ENCODE measurements around the gene PRORP.
"Not testable (repeated sequence)": the region's sequence is repeated elsewhere in the genome, so short reads cannot be mapped to it uniquely, and the experiment has no call there.

Gene PRORP

DNA sequence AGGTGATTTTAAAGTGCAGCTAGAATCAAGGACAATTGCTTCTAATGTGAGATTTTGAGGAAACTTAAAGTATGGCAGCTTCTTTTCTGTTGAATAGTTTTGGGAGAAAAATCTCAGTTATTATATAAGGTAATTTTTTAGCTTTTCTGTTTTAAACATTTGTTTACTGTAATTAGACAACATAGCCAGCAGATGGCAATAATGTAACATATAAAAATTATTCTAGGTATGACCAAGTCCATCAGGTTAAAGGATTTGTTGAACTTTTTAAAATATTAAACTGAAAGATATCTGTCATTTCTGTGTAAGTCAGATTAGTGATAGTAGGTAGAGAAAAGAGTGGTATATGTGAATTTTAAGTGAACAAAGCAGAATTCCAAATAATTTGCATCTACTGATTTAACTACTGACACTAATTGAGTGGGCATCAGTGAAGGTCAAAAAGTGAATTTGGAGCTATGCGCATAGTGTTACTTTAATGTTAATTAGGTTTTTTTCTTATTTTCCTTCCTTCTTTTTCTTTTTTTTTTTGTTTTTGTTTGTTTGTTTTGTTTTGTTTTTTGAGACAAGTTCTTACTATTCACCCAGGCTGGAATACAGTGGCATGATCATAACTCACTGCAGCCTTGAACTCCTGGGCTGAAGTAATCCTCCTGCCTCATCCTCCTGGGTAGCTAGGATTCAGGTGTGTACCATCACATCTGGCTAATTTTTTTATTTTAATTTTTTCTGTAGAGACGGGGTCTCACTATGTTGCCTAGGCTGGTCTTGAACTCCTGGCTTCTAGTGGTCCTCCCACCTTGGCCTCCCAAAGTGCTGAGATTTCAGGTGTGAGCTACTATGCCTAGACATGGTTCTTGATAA lies 18.6 kb downstream of the PRORP start:
- no peak for DNase-seq

DNA sequence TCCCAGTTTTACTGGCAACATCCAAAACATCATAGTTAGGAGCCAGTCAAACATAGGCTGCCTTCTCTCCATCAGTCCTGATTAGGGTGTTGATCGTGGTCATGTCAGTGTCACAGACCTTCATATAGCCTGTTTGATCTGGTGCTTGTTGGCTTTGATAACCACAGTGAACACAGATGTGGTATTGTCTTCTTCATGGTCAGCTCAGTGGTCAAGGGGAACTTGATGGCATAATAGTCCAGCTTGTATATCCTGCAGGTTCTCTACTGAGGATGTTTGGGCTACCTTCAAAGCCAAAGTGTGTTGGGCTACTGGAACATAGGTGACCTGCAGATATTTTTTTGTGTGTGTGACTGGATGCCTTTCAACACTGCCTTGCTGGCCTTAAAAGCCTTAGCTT lies 21.7 kb downstream of the PRORP start:
- DNase-seq, result no peak

- DNase-seq, result no peak
These were observed 24.4 kb downstream of the PRORP start for GRCh38 chr14:35146711-35147149.

DNA sequence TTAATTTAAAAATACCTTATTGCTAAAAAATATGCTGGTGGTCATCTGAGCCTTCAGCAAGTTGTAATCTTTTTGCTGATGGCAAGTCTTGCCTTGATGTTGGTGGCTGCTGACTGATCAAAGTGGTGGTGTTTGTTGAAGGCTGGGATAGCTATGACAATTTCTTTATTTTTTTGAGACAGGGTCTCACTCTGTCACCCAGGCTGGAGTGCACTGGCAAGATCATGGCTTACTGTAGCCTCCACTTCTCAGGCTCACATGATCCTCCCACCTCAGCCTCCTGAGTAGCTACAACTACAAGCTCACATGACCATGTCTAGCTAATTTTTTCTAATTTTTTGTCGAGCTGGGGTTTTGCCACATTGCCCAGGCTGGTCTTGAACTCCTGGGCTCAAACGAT lies 24.8 kb downstream of the PRORP start:
- DNase-seq, result no peak

GRCh38 chr14:35147711-35148110 lies 25.4 kb downstream of the PRORP start:
- DNase-seq, result no peak

DNA sequence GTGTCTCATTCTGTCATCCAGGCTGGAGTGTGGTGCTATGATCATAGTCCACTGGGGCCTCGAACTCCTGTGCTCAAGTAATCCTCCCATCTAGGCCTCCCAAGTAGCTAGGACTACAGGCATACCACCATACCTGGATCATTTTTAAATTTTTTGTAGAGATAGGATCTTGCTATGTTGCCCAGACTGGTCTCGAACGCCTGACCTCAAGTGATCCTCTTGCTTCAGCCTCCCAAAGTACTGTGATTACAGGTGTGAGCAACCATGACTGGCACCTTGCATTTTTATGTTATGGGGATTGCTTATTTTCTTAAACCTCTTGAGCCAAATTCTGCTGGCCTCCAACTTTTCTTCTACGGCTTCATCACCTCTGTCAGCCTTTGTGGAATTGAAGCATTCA lies 26.9 kb downstream of the PRORP start:
- DNase-seq, result no peak

- not testable (repeated sequence) for DNase-seq
These were observed 30.2 kb downstream of the PRORP start for GRCh38 chr14:35152531-35152930.

DNA sequence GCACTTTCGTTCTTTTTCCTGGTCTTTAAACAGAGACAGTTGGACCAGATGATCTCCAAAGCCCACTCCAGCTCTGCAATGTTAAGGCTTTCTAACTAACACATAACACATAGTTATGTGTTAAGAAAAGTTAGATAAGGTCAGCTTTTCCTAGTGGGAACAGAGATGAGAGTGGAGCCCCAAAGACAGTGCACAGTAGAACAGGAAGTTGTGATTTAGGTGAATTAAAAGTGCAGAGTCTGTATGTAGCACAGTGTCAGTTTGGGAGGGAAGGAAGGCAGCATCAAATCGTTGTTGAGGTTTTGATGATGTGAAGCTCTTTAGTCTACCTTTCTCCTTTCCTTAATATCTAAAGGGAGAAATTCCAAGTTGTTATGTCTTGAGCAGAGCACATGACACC lies 31.7 kb downstream of the PRORP start:
- DNase-seq, result no peak

GRCh38 chr14:35155962-35156361 lies 33.6 kb downstream of the PRORP start:
- DNase-seq, result no peak

GRCh38 chr14:35158491-35158890 lies 36.1 kb downstream of the PRORP start:
- no peak for DNase-seq

DNA sequence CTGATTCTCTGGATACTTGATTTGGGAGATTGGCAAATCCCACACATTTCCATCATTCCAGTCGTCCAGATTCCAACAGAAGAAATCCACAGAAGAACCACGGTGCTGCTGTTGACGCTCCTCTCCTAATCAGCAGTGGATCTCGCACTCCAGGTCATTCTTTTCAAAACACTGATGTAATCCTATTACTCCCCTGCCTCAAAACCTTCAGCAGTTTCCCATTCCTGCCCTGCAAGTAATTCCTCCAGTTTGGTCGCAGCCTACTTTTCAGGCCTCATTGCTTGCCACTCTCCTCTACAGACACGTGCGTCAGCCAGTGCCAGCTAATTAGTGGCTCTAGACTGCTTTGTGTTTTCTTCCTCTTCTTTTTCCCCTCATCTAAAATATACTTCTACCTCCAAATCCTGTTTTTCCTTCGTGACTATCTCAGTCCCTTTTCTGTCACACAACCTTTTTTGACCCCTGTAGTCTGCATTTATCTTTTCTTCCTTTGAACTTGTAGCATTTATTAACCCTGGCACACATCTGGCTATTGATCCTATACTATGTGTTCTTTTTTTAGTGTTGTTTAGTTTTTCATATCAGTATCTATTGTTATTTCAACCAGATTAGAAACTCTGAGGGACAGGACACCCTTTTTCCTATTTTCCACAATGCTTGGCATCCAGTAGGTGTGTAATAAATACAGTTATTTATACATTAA lies 36.8 kb downstream of the PRORP start:
- DNase-seq, result no peak

DNA sequence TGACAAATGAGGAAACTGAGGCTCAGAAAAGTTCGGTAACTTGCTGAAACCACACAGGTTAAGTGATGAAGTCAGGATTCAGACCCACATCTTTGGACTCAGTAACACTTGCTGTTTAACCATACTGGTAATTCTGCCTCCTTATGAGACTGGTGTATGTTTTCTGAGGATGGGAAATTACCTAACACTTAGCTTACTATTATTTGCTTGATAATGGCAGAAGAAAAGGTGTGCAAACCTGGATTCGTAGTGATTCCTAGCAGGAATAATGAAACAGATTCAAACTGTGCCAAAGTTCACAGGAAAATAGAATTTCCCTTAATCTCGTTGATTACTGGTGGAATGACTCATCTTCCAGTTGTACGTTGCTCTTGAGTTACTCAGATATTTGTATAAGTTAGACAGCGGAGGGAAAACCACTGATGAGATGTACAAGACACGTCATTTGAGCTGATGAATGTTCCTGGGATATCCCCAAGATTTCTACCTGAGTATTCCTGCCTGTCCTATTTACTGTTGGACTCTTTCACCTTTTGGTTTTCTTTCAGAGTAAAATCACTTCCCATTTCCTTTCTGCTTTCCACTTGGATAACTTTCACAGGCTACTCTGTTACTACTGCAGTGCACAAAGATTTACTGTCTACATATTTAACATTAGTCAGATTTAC lies 37.5 kb downstream of the PRORP start:
- DNase-seq, result no peak

- no peak for DNase-seq
These were observed 38.9 kb downstream of the PRORP start for GRCh38 chr14:35161231-35161630.

- no peak for DNase-seq
These were observed 41.0 kb downstream of the PRORP start for GRCh38 chr14:35163384-35163783.

DNA sequence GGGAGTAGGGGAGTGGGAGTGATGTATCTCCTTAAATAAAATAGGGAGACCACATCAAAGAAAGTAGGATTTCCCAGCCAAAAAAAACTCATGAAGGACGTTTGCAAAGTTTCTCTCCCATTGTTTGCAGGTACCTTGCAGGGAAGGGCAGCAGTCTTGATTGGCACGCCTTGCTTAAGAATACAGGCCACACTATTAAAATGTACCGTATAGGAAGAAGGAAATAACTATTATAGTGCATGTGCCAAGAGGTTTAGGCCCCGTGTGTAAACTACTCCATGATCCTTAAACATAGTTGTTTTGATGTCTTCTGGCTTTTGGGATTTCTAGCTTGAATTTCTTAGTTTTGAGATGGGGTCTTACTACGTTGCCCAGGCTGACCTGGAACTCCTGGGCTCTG lies 42.5 kb downstream of the PRORP start:
- DNase-seq, result no peak

- no peak for DNase-seq
These were observed 45.1 kb downstream of the PRORP start for GRCh38 chr14:35167496-35167895.
